ENCODE measurements around the gene ASAP3. TPM values are rescaled to one million over a fixed set of nuclear protein-coding genes. Genes with fewer than 3 reads are reported as not detected.

The ASAP3 gene
- total and polyA plus RNA-seq, 2 experiments from 2014 or later = 28.0 to 98.2 TPM

DNA sequence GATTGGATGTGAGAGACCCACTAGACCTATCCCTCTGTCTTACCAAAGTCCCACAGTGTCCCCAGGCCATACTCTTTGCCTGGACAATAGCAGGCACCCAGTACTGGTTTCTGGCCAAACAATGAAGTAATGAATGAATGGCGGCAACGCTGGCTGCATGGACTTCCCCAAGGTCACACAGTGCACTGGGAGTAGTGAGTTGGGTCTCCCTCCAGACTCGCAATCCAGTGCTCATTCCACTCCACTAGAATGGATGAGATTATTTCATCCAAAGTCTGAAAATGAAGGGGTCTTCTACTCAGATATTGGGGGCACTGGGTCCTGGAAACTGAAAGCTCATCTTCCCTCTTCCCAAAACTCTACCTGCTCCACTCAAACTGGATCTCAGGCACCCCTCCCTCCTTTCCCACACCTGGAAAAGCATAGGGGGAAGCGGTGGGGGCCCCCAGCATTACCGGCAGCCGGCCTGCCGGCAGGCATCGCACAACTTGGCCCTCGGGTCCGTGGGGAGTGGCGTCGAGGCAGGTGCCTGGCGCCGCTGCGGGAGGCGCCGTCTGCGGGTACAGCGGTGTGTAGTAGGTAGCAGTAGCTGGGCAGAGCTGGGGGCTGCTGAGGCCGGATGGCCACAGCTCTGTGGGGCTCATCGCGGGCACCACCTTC, 46.2 kb upstream of the ASAP3 start:
- TF ChIP-seq CTCF (conservative IDR thresholded peaks at IDR 0.05; ENCODE audit: low read depth in 2 of 2) = no peak
- TF ChIP-seq POLR2AphosphoS5 (IDR thresholded peaks at IDR 0.05; ENCODE audit: low read depth) = no peak
- no peak for TF ChIP-seq ZNF331 (CRISPR knock-in tag; IDR thresholded peaks at IDR 0.05; ENCODE audit: low read depth)
- TF ChIP-seq NANOG (IDR thresholded peaks at IDR 0.05; ENCODE audit: borderline replicate concordance) = no peak
- no peak for TF ChIP-seq REST (IDR thresholded peaks at IDR 0.05; ENCODE audit: unreplicated experiment)
- no peak for TF ChIP-seq EZH2 (IDR thresholded peaks at IDR 0.05; ENCODE audit: low read depth, unreplicated experiment)
- TF ChIP-seq CREB1 (CRISPR knock-in tag; IDR thresholded peaks at IDR 0.05; ENCODE audit: low read depth) = no peak
- Histone ChIP-seq H3K27ac (ENCODE audit: low read depth) (no peak overlapping the region), H3K4me2 (peak overlapping the region; percentile 87), H3K79me2 (replicated peaks; ENCODE audit: insufficient read depth) (no peaks in the 10 kb centered on the region), H2AFZ (peak overlapping the region; percentile 96), H3F3A (replicated peaks; ENCODE audit: low read depth) (peaks cover 12% of the 10 kb centered on the region; the same call in 1 of the 2 replicates), H3K36me3 (ENCODE audit: insufficient read depth) (no peaks in the 10 kb centered on the region), H3K4me1 (ENCODE audit: insufficient read depth) (peaks cover 24% of the 10 kb centered on the region; the same call in 1 of the 2 replicates), H3K4me3 (peak overlapping the region; percentile 70), H3K27me3 (ENCODE audit: insufficient read depth) (peaks cover 42% of the 10 kb centered on the region), H4K20me1 (replicated peaks; ENCODE audit: insufficient read depth) (no peaks in the 10 kb centered on the region; the same call in 1 of the 2 replicates), H3K9me2 (ENCODE audit: insufficient read depth) (no peaks in the 10 kb centered on the region)
- no peak overlapping the region for H3K27ac Mint-ChIP-seq
- H3K4me3 Mint-ChIP-seq = peak overlapping the region; percentile 71
- ATAC-seq = peak; percentile 45
- H3K36me3 Mint-ChIP-seq (ENCODE audit: low read depth) = no peaks in the 10 kb centered on the region
- no peaks in the 10 kb centered on the region for H3K9me3 Mint-ChIP-seq
- peaks cover 35% of the 10 kb centered on the region for H3K27me3 Mint-ChIP-seq (ENCODE audit: insufficient read depth, low read depth, poor library complexity)
- H3K4me1 Mint-ChIP-seq = peaks cover 37% of the 10 kb centered on the region
- DNase-seq (ENCODE audit: low spot score) = no peak
